Skeletal muscle tissue (tissue), 4 donors: ENCODE data around the gene TMEM8B. TPM values are rescaled to one million over a fixed set of nuclear protein-coding genes. Genes with fewer than 3 reads are reported as not detected.

Experiments used
- H3K27ac ChIP-seq: one replicate; pipeline ENCODE4 v1.7.0; 2013; ENCODE audit warnings: mild to moderate bottlenecking, low read depth, low read length, inconsistent platforms
- H3K27me3 ChIP-seq, 3 donors: one replicate each; pipeline ENCODE4 v1.7.0; 2013; ENCODE audit warnings: low read length in 3 of 3; ENCODE audit not compliant: control insufficient read depth in 3 of 3, insufficient read depth in 3 of 3
- H3K36me3 ChIP-seq, 3 donors: one replicate each; pipeline ENCODE4 v1.7.0; 2013; ENCODE audit warnings: low read length in 3 of 3; ENCODE audit not compliant: control insufficient read depth in 3 of 3, insufficient read depth in 3 of 3
- H3K4me1 ChIP-seq, 3 donors: one replicate each; pipeline ENCODE4 v1.7.0; 2013; ENCODE audit warnings: low read length in 3 of 3, mild to moderate bottlenecking in 3 of 3; ENCODE audit not compliant: control insufficient read depth in 3 of 3, insufficient read depth in 3 of 3
- H3K4me3 ChIP-seq, 3 donors: one replicate each; pipeline ENCODE4 v1.7.0; 2013; ENCODE audit warnings: low read length in 3 of 3
- H3K9ac ChIP-seq, 3 donors: one replicate each; pipeline ENCODE4 v1.7.0; 2013; ENCODE audit warnings: low read length in 3 of 3, mild to moderate bottlenecking in 3 of 3, moderate library complexity in 2 of 3, low read depth in 1 of 3
- H3K9me3 ChIP-seq, 3 donors: one replicate each; pipeline ENCODE4 v1.7.0; 2013; ENCODE audit warnings: low read length in 3 of 3; ENCODE audit not compliant: control insufficient read depth in 3 of 3
- total RNA-seq: library from RNA; depleted of rRNA; stranded (reverse); fragments of >200 nt; gene quantifications from one replicate; pipeline ENCODE4 v1.2.3, GENCODE V29; 2014
- donor health status: Osteomylitis.

The TMEM8B gene
- total RNA-seq, 1 donor from 2014 or later, result 2.6 TPM

DNA sequence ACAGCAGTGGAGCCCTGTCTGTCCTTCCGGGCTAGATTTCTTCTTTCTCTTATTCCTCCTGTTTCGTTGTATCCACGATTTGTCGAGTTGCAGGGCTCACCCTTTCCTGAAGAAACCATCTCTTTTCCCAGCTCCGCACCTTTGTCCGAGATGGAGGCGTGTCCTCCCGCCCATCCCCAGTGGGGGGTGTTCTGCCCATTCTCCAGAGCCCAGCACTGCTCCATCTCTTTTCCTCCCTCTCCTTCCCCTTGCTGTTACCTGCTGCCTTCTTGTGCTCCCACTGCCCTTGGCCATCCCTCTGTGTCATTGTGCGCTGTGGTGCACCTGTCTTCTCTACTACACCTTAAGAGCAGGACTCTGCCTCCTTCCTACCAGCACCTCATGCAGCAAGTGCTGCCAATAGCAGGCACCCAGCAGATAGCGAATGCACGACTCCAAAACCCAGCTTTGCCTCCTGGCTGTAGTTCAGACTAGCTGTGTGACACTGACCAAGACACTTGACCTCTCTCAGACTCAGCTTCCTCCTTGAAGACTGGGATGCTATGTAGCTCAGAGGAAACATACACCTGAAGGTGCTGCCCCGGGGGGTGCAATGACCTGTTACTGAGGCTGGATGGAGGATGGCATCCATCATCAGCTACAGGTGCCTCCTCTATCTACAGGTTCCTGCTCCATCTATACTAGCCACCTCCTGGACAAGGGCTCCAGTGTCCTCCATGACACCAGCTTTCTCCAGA is 32.3 kb downstream of the TMEM8B start:
- H3K4me3 ChIP-seq, result no peak overlapping the region
- no peaks in the 10 kb centered on the region for H3K36me3 ChIP-seq
- no peak overlapping the region for H3K27ac ChIP-seq
- no peak overlapping the region for H3K9ac ChIP-seq
- H3K9me3 ChIP-seq, result no peaks in the 10 kb centered on the region
- H3K27me3 ChIP-seq, result peaks cover 17 to 34% (median 20%) of the 10 kb centered on the region in 3 donors
- H3K4me1 ChIP-seq, result peaks cover 0 to 8% (median 4%) of the 10 kb centered on the region in 3 donors

DNA sequence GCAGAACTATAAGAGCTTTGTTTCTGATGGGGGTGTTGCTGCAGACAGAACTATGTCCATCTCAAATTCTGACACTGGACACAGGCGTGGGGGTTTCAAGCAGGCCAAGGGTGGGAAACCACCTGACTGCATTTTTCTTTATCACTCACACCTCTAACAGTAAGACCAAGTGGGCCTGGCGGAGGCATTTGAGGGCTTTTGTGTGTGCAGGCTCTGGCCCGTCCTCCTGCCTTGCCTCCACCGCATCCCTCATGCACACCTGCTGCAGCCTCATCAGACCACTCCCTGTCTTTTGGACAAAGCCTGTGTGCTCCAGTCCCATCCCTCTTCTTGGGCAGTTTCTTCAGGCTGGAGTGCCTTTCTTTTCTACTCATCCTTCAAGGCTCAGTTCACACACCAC is 33.3 kb downstream of the TMEM8B start:
- H3K36me3 ChIP-seq, result no peaks in the 10 kb centered on the region
- no peak overlapping the region for H3K4me3 ChIP-seq
- H3K27ac ChIP-seq, result no peak overlapping the region
- no peak overlapping the region for H3K9ac ChIP-seq
- H3K9me3 ChIP-seq, result no peaks in the 10 kb centered on the region
- H3K27me3 ChIP-seq, result peaks cover 17 to 35% (median 23%) of the 10 kb centered on the region in 3 donors
- peaks cover 0 to 8% (median 4%) of the 10 kb centered on the region in 3 donors for H3K4me1 ChIP-seq

DNA sequence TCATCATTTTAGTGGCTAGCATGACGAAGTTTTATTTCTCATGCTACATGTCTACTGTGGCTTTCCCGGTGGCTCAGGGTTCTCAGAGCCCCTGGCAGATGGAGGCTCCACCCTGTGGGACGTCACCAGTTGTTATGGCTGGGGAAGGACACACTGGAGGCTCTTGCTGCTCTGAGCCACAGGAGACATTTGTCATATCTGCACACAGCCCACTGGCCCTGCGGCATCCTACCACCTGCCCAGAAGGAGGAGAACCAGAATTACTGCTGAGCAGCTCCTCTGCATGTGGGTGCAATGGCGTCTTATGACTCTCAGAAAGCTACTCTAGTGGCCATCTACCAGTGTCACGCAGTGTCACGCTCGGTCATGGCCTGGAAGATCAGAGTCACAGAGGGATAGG is 34.6 kb downstream of the TMEM8B start:
- Histone ChIP-seq H3K9me3 (no peaks in the 10 kb centered on the region), H3K27ac (no peak overlapping the region), H3K36me3 (no peaks in the 10 kb centered on the region), H3K9ac (no peak overlapping the region), H3K27me3 (peaks cover 17 to 42% (median 25%) of the 10 kb centered on the region in 3 donors), H3K4me3 (no peak overlapping the region), H3K4me1 (peaks cover 0 to 8% (median under 1%) of the 10 kb centered on the region in 3 donors)

DNA sequence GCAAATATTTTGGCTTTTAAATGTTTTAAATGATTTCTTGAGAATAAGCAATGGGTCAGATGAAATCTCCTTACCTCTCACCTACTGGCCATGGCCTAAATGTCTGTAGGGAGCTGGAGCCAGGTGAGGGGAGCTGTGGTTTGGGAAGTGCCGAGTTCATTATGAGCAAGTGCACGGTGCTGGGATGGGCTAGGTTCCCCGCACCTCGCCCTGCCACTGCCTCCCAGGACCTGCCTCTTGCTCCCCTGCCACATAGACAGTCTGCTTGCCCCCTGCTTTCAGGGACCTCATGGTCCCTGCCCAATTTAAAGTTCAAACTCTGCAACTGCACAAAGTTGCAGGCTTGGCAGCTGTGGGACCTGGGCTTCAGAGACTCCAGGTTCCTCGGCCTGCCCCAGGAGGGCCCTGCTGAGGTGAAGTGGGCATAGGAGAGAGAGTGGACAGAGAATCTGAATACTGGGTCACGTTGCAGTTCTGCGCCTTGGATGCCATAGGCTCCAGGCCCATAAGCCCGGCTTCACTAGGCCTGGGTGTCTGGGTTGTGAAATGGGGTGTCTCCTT is 35.7 kb downstream of the TMEM8B start:
- H3K9me3 ChIP-seq, result no peaks in the 10 kb centered on the region
- H3K4me3 ChIP-seq, result no peak overlapping the region
- H3K9ac ChIP-seq, result peak overlapping the region in 1 of 3 donors; percentile 45
- no peak overlapping the region for H3K27ac ChIP-seq
- peaks cover 0 to 3% (median 0%) of the 10 kb centered on the region in 3 donors for H3K4me1 ChIP-seq
- H3K27me3 ChIP-seq, result peaks cover 19 to 44% (median 31%) of the 10 kb centered on the region in 3 donors
- no peaks in the 10 kb centered on the region for H3K36me3 ChIP-seq

DNA sequence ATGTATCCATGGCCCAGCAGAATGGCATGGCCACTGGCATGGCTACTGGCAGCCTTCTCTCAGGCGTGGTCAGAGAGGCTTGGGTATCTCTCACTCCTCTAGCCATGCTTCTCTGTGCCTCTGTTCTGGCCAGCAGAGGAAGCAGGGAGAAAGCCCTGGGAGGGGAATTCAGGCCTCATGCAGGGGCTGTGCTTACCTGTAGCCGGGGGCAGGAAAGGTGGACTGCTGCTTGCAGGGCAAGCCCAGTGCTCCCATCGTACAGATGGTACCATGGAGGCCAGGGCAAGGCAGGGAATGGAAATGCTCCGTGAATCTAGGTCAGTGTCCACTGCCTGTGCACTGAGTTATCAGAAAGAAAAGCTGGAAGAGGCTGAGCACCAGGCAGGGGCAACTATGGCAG is 38.5 kb downstream of the TMEM8B start:
- no peak overlapping the region for H3K4me3 ChIP-seq
- H3K9ac ChIP-seq, result no peak overlapping the region
- no peak overlapping the region for H3K27ac ChIP-seq
- H3K4me1 ChIP-seq, result no peaks in the 10 kb centered on the region
- no peaks in the 10 kb centered on the region for H3K9me3 ChIP-seq
- no peaks in the 10 kb centered on the region for H3K36me3 ChIP-seq
- peaks cover 15 to 42% (median 26%) of the 10 kb centered on the region in 3 donors for H3K27me3 ChIP-seq

DNA sequence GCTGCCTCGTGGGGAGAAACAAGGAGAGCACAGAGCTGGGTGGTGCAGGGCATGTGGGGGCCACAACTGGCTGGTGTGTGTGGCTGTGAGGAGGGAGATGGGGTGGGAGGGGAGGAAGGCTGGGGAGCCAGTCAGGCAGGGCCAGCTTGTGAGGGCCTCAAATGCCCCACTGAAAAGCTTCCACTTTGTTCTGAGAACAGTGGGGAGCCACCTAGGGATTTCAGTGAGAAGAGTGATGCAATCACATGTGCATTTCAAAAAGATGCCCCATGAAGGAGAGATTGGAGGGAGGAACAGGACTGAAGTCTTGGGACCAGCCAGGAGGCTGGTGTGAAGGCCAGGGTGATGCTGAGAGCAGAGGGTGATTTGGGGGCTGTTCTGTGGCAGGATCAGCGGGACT is 39.9 kb downstream of the TMEM8B start:
- Histone ChIP-seq H3K4me3 (no peak overlapping the region), H3K27ac (no peak overlapping the region), H3K9me3 (no peaks in the 10 kb centered on the region), H3K4me1 (no peaks in the 10 kb centered on the region), H3K9ac (no peak overlapping the region), H3K36me3 (no peaks in the 10 kb centered on the region), H3K27me3 (peaks cover 5 to 31% (median 18%) of the 10 kb centered on the region in 3 donors)

DNA sequence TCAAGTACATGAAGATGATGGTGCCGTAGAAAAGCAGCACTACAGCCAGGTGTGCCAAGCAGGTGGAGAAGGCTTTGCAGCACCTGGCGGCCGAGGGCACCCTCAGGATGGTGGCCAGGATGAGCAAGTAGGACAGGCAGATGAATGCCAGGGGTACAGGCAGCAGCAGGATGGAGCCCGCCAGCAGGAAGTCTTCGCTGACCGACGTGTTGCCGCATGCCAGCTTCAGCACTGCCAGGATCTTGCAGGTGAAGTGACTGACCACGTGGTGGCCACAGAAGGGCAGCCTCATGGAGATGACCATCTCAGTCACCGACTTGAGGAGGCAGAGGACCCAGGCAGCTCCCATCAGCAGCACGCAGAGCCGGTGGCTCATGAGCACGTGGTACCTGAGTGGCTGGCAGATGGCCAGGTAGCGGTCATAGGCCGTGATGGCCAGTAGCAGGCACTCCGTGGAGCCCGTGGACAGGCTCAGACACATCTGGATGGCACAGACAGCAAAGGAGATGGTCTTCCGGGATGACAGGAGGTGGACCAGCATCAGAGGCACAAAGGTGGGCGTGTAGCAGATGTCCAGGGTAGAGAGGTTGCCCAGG is 40.7 kb downstream of the TMEM8B start:
- Histone ChIP-seq H3K9me3 (no peaks in the 10 kb centered on the region), H3K36me3 (no peaks in the 10 kb centered on the region), H3K4me3 (no peak overlapping the region), H3K27ac (no peak overlapping the region), H3K4me1 (no peaks in the 10 kb centered on the region), H3K27me3 (peaks cover 3 to 24% (median 16%) of the 10 kb centered on the region in 3 donors), H3K9ac (no peak overlapping the region)

DNA sequence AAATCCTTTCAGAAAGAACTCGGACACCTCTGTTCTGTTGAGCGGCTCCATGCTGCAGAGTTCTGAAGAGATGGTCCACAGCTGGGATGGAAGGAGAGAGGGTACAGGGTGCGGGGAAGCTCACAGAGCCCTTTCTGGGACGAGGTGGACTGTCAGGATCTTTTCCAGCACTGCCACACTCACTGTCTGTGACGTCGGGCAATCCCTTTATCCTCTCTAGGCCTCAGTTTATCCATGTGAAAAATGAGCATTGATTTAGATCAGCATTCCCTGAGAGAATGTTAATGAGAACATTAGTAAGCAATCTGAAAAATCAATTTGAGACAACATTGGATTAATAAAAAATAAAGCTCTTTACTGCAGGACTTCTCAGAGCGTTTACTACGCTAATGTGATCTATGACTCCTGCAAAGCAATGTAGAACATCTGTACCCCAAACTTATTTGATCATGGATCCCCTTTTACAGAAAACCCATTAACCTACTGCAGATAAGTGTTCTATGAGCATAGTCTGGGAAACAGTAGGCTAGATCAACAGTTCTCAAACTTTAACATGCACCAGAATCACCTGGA is 41.4 kb downstream of the TMEM8B start, which contains the start of gene OR13J1:
Gene OR13J1, minus strand, starts transcription at position 51 of the 573 bp plus-strand sequence. Its CDS starts 0 bp downstream, at position 51.
- no peak within 1 kb of the TSS for H3K9ac ChIP-seq
- H3K27ac ChIP-seq, result no peak within 1 kb of the TSS
- no peaks in the 10 kb centered on the region for H3K4me1 ChIP-seq
- H3K27me3 ChIP-seq, result peaks cover 3 to 19% (median 13%) of the 10 kb centered on the region in 3 donors
- no peak within 1 kb of the TSS for H3K4me3 ChIP-seq
- H3K36me3 ChIP-seq, result no peaks in the 10 kb centered on the region
- H3K9me3 ChIP-seq, result no peaks in the 10 kb centered on the region

DNA sequence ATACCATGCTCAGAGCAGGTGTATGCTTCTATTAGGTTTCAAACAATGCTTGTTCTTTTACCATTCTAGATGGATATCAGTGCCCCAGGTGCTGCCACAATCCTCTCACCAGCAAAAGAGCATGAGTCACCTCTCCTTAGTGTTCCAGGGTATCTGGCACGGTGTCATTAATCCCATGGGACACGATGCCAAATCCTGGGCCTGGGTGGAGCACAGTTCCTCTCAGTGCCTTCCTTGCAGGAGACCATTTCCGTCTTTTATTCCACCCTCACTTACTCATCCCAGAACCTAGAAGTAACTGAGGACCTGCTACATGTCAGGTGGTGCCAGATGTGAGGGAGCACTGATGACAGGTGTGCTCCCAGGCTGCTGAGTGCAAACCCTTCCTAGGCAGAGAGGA is 42.5 kb downstream of the TMEM8B start:
- Histone ChIP-seq H3K27me3 (peaks cover 3 to 19% (median 13%) of the 10 kb centered on the region in 3 donors), H3K4me1 (no peaks in the 10 kb centered on the region), H3K27ac (no peak overlapping the region), H3K9me3 (no peaks in the 10 kb centered on the region), H3K9ac (no peak overlapping the region), H3K36me3 (no peaks in the 10 kb centered on the region), H3K4me3 (no peak overlapping the region)

DNA sequence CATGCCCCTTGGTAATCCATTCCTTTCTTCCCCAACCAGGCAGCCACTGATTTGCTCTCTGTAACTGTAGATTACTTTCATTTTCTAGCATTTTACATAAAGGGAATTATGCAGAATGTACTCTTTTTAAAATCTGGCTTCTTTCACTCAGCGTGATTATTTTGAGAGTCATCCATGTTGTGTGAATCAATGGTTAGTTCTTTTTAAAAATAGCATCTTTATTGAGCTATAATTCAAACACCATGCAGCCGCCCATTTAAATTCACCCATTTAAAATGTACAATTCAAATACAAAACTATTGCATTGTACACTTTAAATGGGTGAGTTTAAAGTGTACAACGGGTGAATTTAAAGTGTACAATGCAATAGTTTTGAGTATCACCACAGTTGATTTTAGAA is 43.5 kb downstream of the TMEM8B start:
- no peaks in the 10 kb centered on the region for H3K9me3 ChIP-seq
- peaks cover 3 to 16% (median 11%) of the 10 kb centered on the region in 3 donors for H3K27me3 ChIP-seq

More for the DNA sequence above, 43.5 kb downstream of the TMEM8B start:
- Histone ChIP-seq H3K9ac (no peak overlapping the region), H3K4me1 (no peaks in the 10 kb centered on the region), H3K36me3 (no peaks in the 10 kb centered on the region), H3K27ac (no peak overlapping the region), H3K4me3 (no peak overlapping the region)
